HG02885 (cell line): ENCODE data around the gene NFATC4.
"Not testable (repeated sequence)": the region's sequence is repeated elsewhere in the genome, so short reads cannot be mapped to it uniquely, and the experiment has no call there.

Source experiments
- ATAC-seq: cut with Tn5 transposase; IDR thresholded peaks from one replicate; pipeline ENCODE4 v1.9.1; 2021; ENCODE audit warnings: mild to moderate bottlenecking; ENCODE audit not compliant: unreplicated experiment, poor library complexity

Gene NFATC4

DNA sequence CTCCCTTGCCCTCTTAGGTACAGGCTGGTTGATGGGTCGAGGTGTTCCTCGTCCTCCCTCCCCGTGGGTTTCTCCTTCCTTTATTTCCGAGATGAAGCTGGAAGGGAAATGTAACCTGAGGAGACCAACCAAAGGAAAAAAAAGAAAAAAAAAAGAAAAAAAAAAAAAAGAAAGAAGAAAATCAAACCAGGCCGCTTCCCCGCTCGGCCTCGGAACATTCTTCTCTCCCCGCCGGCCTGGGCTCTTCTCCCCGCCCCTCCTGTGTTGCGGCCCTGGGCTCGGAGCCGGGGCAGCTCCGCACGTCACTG is 1.6 kb upstream of the NFATC4 start:
- no peak for ATAC-seq

DNA sequence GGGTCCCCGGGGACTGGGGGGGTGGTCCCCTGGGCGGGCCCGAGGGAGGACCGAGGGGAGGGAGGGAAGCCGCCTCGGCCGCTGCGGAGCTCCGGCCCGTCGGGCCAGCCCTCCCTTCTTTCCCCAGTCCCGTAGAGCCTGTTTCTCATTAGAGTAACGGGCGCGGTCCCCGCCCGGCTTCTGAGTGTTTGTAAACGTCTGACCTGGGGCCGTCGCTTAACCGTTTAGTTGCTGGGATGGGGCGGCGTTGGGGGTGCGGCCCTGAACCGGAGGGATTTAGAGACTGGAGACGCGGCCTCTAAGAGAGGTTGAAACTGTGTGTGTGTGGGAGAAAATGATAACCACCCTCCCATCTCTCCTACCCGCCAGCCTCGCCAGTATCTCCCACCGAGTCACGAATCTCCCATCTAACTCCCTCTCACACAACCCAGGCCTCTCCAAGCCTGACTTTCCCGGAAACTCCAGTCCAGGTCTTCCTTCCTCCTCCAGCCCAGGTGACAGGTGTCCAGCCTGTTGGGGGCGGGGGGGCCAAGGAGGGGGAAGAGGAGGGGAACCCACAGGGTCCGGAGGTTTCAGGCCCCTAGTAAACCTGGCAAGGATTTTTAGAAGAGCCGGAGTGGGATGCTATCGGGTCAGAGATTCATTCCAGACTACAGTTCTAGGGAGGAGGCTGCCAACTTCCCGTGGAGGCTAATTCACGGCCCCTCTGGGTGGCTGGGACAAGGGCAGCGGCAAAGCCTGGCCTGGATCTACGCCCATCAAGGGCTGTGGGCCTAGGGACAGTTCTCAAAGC is 1.1 kb upstream of the NFATC4 start:
- ATAC-seq: peak; percentile 69

DNA sequence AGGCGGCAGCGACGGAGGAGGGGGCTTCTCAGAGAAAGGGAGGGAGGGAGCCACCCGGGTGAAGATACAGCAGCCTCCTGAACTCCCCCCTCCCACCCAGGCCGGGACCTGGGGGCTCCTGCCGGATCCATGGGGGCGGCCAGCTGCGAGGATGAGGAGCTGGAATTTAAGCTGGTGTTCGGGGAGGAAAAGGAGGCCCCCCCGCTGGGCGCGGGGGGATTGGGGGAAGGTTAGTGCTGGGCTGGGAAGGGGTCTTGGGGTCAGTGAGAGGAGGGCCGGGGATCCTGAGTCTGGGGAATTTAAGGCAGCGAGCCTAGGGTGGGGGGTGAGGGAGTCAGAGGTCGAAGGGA is 203 bp downstream of the NFATC4 start:
- ATAC-seq: no peak

DNA sequence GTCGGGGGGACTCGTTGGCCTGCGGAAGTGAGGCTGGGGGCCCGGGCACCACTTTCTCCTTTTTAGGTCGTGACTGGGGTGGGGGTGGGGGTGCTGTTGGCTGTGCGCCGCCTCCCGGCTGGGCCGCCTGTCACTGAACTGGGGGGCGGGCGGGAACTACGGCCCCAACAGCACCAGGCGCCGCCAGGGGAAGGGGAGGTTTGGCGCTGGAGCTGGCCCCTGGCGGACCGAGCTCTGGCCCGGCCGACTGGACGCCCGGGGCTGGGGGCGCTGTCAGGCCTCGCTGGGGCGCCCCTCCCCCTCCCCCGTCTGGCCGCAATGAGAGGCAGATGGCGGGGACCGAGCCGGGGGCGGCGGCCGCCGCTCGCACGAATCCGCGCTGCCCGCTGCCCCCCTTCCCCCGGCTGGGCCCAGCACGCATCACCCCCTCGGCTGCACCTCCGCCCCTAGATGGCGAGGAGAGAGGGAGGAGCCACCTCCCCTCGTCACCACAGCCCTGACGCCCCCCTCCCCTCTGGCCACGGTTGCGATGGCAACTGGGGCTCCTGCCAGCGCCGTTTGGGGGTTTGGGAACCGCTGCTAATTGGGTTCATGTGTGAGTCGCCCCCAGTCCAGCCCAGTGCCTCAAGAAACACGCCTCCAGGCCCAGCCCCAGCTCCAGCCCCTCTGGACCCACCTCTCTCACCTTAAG is 723 bp downstream of the NFATC4 start:
- no peak for ATAC-seq

DNA sequence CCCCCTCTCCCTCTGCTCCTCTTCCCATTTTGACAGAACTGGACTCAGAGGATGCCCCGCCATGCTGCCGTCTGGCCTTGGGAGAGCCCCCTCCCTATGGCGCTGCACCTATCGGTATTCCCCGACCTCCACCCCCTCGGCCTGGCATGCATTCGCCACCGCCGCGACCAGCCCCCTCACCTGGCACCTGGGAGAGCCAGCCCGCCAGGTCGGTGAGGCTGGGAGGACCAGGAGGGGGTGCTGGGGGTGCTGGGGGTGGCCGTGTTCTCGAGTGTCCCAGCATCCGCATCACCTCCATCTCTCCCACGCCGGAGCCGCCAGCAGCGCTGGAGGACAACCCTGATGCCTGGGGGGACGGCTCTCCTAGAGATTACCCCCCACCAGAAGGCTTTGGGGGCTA is 1.5 kb downstream of the NFATC4 start:
- no peak for ATAC-seq

DNA sequence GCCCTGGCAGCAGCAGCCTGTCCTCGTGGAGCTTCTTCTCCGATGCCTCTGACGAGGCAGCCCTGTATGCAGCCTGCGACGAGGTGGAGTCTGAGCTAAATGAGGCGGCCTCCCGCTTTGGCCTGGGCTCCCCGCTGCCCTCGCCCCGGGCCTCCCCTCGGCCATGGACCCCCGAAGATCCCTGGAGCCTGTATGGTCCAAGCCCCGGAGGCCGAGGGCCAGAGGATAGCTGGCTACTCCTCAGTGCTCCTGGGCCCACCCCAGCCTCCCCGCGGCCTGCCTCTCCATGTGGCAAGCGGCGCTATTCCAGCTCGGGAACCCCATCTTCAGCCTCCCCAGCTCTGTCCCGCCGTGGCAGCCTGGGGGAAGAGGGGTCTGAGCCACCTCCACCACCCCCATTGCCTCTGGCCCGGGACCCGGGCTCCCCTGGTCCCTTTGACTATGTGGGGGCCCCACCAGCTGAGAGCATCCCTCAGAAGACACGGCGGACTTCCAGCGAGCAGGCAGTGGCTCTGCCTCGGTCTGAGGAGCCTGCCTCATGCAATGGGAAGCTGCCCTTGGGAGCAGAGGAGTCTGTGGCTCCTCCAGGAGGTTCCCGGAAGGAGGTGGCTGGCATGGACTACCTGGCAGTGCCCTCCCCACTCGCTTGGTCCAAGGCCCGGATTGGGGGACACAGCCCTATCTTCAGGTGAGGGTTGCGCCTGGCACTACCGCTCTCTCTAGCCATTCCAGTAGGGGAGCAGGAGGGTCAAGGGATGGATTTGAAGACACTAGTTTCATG is 2.1 kb downstream of the NFATC4 start:
- ATAC-seq: no peak

DNA sequence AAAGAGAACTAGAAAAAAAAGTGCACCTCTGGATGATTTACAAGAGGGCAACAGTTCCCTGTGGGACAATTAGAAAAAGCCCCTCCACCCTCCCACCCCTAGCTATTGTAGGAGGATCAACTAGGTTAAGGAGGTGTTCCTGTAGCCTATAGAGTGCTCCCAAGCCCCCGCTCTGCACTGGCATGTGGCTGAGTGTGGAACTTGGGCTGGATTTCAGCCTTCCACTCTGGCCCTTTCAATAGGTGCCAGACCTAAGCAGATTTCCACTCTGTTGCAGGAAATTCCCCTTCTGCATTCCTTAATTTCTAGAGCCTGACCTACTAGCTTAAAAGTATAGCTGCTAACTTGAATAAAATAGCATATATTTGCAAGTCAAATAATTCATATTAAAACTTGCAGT is 2.8 kb downstream of the NFATC4 start:
- no peak for ATAC-seq

DNA sequence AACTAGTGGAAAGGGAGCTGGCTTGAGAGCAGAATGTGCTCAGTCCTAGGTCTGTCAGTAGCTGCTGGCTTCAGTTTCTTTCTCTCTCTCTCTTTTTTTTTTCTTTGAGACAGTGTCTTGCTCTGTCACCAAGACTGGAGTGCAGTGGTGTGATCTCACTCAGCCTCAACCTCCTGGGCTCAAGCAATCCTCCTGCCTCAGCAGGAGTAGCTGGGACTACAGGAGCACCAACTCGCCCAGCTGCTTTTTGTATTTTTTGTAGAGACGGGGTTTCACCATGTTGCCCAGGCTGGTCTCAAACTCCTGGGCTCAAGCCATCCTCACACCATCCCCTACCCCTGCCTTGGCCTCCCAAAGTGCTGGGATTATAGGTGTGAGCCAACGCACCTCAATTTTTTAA is 3.6 kb downstream of the NFATC4 start:
- not testable (repeated sequence) for ATAC-seq

DNA sequence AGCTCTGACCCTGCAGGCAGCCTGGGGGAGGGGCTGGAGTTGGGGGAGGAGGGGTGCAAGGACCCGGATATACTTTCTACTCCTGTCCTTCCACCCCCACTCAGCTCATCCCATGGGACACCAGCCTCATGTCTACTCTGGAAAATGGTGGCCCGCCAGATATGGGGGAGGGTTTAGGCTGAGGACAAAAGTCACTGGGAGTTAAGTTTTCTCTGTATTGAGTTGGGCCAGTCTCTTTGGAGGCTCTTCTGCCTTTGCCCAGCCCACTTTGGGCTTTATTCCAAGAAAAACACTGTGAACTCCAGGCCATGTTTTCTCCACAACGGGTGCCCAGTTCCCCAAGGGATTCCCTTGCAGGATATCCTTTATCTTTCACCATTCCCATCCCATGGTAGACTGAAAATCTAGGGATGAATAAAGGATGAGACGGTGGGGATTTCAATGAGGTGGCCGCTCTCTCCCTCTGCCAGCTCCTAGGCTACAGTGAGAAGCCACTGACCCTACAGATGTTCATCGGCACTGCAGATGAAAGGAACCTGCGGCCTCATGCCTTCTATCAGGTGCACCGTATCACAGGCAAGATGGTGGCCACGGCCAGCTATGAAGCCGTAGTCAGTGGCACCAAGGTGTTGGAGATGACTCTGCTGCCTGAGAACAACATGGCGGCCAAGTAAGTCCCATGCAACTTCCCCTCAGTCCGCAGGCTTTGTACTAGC is 4.9 kb downstream of the NFATC4 start:
- ATAC-seq: no peak

DNA sequence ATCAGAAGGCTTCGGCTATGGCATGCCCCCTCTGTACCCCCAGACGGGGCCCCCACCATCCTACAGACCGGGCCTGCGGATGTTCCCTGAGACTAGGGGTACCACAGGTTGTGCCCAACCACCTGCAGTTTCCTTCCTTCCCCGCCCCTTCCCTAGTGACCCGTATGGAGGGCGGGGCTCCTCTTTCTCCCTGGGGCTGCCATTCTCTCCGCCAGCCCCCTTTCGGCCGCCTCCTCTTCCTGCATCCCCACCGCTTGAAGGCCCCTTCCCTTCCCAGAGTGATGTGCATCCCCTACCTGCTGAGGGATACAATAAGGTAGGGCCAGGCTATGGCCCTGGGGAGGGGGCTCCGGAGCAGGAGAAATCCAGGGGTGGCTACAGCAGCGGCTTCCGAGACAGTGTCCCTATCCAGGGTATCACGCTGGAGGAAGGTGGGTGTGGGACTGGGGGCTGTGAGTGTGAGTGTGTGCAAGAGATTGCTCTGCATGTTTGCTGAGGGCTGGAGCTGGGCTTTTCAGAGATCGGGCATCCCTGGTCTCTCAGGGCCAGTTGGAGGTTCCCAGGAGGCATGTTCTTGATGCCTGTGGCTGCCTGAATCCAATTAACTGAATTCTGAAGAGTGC is 8.6 kb downstream of the NFATC4 start:
- ATAC-seq: no peak

DNA sequence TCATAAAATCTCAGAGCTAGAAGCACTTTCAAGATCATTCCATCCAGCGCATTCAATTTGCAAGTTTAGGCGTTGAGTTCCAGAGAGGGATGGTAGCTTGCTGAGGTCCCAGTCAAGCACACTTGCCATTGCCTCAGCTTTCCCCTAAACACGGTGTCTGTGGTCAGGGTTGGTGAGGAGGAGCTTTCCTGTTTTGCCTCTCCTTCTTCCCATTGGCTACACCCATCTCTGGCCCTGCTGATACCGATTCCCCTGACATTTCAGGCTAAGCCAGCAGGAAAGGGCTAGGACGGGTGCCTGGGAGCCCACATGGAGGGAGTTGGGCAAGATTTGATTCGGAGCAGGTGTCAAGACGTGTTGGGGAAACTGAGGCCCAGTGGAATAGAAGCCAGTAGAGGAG is 9.1 kb downstream of the NFATC4 start:
- no peak for ATAC-seq

DNA sequence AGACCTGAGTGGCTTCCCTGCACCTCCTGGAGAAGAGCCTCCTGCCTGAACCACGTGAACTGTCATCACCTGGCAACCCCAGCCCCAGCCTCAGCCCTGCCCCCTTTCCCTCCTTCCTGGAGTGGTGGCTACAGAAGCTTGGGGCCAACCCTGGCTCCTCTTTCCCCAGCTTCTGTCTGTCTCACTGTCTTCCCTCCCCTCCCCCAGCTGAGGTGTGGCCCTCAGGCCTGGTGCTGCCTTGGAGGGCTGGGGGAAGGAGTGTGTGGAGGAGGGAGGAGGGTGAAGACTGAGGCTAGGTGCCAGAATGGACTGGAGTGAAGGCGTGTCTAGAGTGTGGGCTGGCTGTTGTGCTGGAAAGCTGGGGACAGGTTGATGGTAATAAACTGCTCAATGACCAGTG is 9.7 kb downstream of the NFATC4 start:
- ATAC-seq: no peak

DNA sequence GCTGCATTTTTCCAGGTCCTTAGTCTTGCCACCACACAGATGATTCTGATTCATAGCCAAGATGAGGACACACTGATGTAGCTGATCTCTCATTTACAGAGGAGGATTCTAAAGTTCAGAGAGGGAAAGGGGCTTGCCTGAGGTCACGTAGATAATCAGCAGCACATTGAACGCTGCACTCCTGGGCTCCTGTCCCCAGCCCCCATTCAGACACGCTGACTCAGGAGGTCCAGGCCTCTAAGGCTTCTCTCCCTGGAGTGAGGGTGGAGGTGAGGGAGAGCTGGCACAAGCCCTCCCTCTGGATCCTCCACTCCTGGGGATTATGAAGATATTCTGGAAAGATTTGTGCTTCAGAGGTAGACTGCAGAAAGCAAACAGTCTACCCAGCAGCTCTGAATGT is 10.3 kb downstream of the NFATC4 start:
- ATAC-seq: no peak

DNA sequence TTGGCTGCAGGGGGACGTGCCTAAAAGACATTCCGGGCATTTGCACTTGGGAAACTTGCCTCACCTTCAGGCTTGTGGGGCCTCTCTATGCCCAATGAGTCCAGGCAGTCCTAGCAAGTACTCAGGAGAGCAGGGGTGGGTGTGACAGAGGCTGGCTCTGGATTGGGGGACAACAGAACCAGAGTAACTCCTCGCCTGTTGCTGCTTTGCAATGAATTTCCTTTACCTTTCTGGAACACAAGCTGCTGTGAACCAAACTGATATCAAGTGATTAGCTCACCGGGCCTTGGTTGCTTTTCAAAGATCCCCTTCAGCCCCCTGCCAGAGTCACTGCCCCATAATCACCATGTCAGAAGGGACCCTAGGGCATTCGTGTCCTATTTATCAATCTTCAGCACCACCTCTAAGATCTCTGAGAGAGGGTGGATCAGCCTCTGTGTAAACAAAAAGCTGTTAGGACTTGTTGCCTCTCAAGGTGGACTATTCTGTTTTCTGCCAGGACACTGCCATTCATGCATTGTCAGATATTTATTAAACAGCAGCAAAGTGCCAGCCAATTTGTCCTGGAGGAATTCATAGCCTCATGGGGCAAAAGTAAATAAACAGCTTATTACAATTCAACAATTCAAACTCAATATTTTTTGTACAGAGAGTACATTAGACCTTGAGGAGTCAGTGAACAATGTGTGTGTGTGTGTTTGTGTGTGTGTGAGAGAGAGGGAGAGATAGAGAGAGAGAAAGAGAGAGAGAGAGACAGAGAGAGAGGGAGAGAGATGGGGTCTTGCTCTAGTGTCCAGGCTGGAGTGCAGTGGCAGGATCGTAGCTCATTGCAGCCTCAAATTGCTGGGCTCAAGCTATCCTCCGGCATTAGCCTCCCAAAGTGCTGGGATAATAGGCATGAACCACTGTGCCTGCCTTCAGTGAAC is 11.3 kb downstream of the NFATC4 start:
- no peak for ATAC-seq

DNA sequence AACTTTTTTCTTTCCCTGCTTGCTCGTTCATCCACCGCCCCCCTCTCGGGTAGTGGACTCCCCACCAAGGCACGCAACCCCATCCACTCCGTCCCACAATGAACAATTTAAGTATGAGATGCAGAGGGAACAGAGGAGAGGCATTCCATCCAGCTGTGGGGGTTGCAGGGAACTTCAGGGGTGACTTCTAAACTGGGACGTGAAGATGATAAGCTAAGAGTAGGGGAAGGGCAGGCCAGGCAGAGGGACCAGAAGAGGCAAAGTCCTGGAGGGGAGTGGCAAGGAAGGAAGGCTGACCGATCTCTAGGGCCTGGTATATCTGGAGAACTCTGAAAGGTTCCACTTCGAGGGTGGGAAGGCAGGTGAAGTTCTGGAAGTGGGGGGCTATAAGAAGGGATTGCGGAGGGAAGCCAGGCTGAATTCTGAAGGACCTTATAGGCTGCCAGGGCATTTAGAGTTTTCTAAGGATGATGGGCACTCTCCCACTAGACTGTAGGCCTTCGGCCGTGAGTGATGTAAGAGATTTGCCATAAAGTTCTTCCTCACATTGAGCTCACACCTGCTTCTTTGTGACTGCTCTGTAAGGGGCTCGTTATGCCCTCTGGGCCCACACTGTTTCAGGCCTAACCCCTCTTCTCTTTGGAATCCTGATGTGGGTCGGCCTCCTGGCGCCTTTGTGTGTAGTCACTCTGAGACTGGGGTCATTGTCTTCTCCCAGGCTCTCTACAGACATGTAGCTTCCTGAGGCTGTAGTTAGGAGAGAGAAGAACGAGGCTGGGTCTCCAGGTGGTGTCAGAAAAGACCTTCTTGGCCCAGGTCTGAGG is 12.1 kb downstream of the NFATC4 start:
- no peak for ATAC-seq

DNA sequence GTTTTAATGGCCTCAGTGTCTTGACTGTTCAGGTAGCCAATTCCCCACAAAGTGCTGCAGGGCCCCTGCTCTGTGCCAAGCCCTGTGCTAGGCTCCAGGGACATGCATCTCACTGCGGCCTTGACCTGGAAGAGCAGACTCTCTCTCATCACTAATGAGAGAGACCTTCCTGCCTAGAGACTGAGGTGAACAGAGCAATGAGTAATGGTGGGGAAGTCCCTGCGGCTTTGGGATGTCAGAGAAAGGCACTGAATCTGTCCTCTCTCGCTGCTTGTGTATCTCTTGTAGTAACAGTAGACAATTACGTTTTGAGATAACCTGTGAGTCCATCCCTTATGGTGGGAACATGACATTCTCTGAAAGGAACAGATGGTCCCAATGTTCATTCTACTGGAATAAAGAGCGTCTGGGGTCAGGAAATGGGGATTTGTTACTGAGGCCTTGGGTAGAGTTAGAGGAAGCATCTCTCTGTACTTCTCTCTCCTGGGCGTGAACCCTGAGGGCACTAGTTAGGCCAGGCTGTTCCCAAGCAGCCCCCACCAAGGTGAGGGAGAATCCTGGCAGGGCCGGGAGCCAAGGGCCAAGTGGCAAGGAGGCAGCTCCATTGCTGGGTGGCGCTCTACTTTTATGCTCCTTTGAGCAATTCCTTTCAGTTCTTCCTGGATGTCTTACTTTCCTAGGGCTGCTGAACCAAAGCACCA is 13.5 kb downstream of the NFATC4 start:
- no peak for ATAC-seq

DNA sequence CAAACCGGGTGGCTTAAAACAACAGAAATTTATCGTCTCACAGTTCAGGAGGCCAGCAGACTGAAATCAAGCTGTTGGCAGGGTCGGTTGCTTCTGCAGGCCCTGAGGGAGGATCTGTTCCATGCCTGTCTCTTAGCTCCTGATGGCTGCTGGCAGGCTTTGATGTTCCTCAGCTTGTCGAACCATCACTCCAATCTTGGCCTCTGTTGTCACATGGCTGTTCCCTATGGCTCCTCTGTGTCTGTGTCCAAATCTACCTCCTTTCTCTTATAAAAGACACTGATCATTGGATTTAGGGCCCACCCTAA is 14.0 kb downstream of the NFATC4 start:
- no peak for ATAC-seq

DNA sequence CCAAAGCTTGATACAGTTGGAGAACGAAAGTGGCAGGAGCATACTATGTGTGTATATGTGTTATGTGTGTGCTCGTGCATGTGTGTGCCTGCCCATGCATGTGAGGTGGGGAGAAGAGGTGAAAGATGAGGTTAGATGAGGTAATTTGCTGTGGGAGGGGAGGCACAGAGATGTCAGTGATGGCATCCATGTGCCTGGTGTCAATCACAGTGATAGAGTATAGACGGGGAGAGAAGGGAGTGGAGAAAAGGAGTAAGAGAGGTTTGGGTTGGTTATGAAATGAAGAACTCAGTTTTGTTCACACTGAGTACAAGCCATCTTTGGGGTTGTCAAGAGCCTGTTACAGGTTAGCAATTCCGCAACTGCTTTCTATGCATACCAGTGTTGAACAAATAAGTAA is 16.2 kb downstream of the NFATC4 start:
- ATAC-seq: no peak
